SK-N-SH treated with all-trans-retinoic acid at 6 μM for 48 hours (cell line): ENCODE measurements around the gene ILKAP.

Source experiments
- ATAC-seq: fragments of 200-7000 bp; cut with Tn5 transposase; 3 replicates; pipeline ENCODE4 v1.9.1; 2020; ENCODE audit warnings: mild to moderate bottlenecking, moderate library complexity
- BACH2 ChIP-seq: fragments of 250-450 bp; sonication (Bioruptor Pico); IDR thresholded peaks from 2 replicates; pipeline ENCODE4 v1.9.0; 2021; ENCODE audit warnings: mild to moderate bottlenecking, borderline replicate concordance
- CREB5 ChIP-seq: fragments of 250-450 bp; sonication (Bioruptor Pico); IDR thresholded peaks from 2 replicates; pipeline ENCODE4 v1.5.1; 2020; ENCODE audit warnings: low read depth, mild to moderate bottlenecking, moderate library complexity
- CSDC2 ChIP-seq: fragments of 250-450 bp; sonication (Bioruptor Pico); IDR thresholded peaks from 2 replicates; pipeline ENCODE4 v1.5.0; 2020; ENCODE audit warnings: mild to moderate bottlenecking, moderate library complexity
- CSRNP3 ChIP-seq: fragments of 250-450 bp; sonication (Bioruptor Pico); IDR thresholded peaks from 2 replicates; pipeline ENCODE4 v1.5.1; 2021; ENCODE audit warnings: mild to moderate bottlenecking, moderate library complexity
- GLIS3 ChIP-seq: fragments of 250-450 bp; sonication (Bioruptor Pico); IDR thresholded peaks from 2 replicates; pipeline ENCODE4 v1.5.0; 2020; ENCODE audit warnings: mild to moderate bottlenecking, moderate library complexity
- ISL1 ChIP-seq: fragments of 250-450 bp; sonication (Bioruptor Pico); IDR thresholded peaks from 2 replicates; pipeline ENCODE4 v2.1.2; 2022; ENCODE audit warnings: mild to moderate bottlenecking, moderate library complexity
- OSR1 ChIP-seq: fragments of 250-450 bp; sonication (Bioruptor Pico); IDR thresholded peaks from 2 replicates; pipeline ENCODE4 v1.8.0; 2022; ENCODE audit warnings: moderate library complexity, mild to moderate bottlenecking, inconsistent platforms
- PATZ1 ChIP-seq: fragments of 250-450 bp; sonication (Bioruptor Pico); IDR thresholded peaks from 2 replicates; pipeline ENCODE4 v1.8.0; 2020; ENCODE audit warnings: mild to moderate bottlenecking, moderate library complexity, borderline replicate concordance
- POU6F1 ChIP-seq: fragments of 250-450 bp; sonication (Bioruptor Pico); IDR thresholded peaks from 2 replicates; pipeline ENCODE4 v1.8.0; 2021; ENCODE audit warnings: low read depth, mild to moderate bottlenecking, moderate library complexity, borderline replicate concordance
- PPARA ChIP-seq: fragments of 250-450 bp; sonication (Bioruptor Pico); IDR thresholded peaks from 2 replicates; pipeline ENCODE4 v1.5.0; 2020; ENCODE audit warnings: mild to moderate bottlenecking, borderline replicate concordance
- RARB ChIP-seq: fragments of 250-450 bp; sonication (Bioruptor Pico); IDR thresholded peaks from 2 replicates; pipeline ENCODE4 v1.8.0; 2021; ENCODE audit warnings: mild to moderate bottlenecking, moderate library complexity
- SNAI2 ChIP-seq: fragments of 250-450 bp; sonication (Bioruptor Pico); IDR thresholded peaks from 2 replicates; pipeline ENCODE4 v1.5.0; 2020; ENCODE audit warnings: mild to moderate bottlenecking, moderate library complexity
- TCF4 ChIP-seq: fragments of 250-450 bp; sonication (Bioruptor Pico); IDR thresholded peaks from 2 replicates; pipeline ENCODE4 v1.8.0; 2021; ENCODE audit warnings: mild to moderate bottlenecking, moderate library complexity, borderline replicate concordance
- TOX ChIP-seq: fragments of 250-450 bp; sonication (Bioruptor Pico); IDR thresholded peaks from 2 replicates; pipeline ENCODE4 v1.8.0; 2021; ENCODE audit warnings: mild to moderate bottlenecking, moderate library complexity, borderline replicate concordance
- TSHZ2 ChIP-seq: fragments of 250-450 bp; sonication (Bioruptor Pico); IDR thresholded peaks from 2 replicates; pipeline ENCODE4 v1.5.0; 2020; ENCODE audit warnings: mild to moderate bottlenecking, moderate library complexity
- ZC3H10 ChIP-seq: fragments of 250-450 bp; sonication (Bioruptor Pico); IDR thresholded peaks from 2 replicates; pipeline ENCODE4 v1.5.1; 2021; ENCODE audit warnings: mild to moderate bottlenecking, moderate library complexity
- ZFP3 ChIP-seq: fragments of 250-450 bp; sonication (Bioruptor Pico); IDR thresholded peaks from 2 replicates; pipeline ENCODE4 v1.5.0; 2020; ENCODE audit warnings: mild to moderate bottlenecking, moderate library complexity
- ZFP30 ChIP-seq: fragments of 450-650 bp; formaldehyde crosslinking; IDR thresholded peaks from 2 replicates; pipeline ENCODE4 v1.5.0; 2022; ENCODE audit warnings: mild to moderate bottlenecking, moderate library complexity
- ZNF565 ChIP-seq: fragments of 450-650 bp; formaldehyde crosslinking; conservative IDR thresholded peaks from 2 replicates; pipeline ENCODE4 v1.5.0; 2020; ENCODE audit warnings: low read depth, mild to moderate bottlenecking, moderate library complexity
- ZNF70 ChIP-seq: fragments of 450-650 bp; formaldehyde crosslinking; IDR thresholded peaks from 2 replicates; pipeline ENCODE4 v1.5.0; 2020; ENCODE audit warnings: mild to moderate bottlenecking, moderate library complexity

ILKAP gene

GRCh38 chr2:238231809-238232208 is 28.3 kb upstream of the ILKAP start:
- ATAC-seq: no peak
- TF ChIP-seq PATZ1 (CRISPR knock-in tag) (no peak), ISL1 (CRISPR knock-in tag) (no peak), ZC3H10 (no peak), CREB5 (CRISPR knock-in tag) (no peak), PPARA (CRISPR knock-in tag) (no peak), ZNF70 (CRISPR knock-in tag) (no peak), TOX (no peak), POU6F1 (no peak), TCF4 (CRISPR knock-in tag) (no peak), RARB (CRISPR knock-in tag) (no peak), ZFP30 (no peak), CSDC2 (CRISPR knock-in tag) (no peak), OSR1 (no peak), CSRNP3 (CRISPR knock-in tag) (no peak)

GRCh38 chr2:238231251-238231793 is 27.8 kb upstream of the ILKAP start:
- no peak for TF ChIP-seq ISL1 (CRISPR knock-in tag)
- TF ChIP-seq TSHZ2: no peak
- TF ChIP-seq ZNF70 (CRISPR knock-in tag): no peak
- no peak for ATAC-seq

GRCh38 chr2:238230699-238231098 is 27.2 kb upstream of the ILKAP start:
- TF ChIP-seq ZFP30: no peak
- TF ChIP-seq, all 23 proteins: peak for 0
- no peak for ATAC-seq

GRCh38 chr2:238228700-238229099 is 25.2 kb upstream of the ILKAP start:
- peak; percentile 89 for ATAC-seq
- TF ChIP-seq SNAI2 (no peak), OSR1 (no peak), BACH2 (no peak), TOX (no peak)

GRCh38 chr2:238227587-238228032 is 24.1 kb upstream of the ILKAP start:
- no peak for TF ChIP-seq ISL1 (CRISPR knock-in tag)
- TF ChIP-seq TOX: no peak
- TF ChIP-seq ZFP3: no peak
- no peak for TF ChIP-seq PATZ1 (CRISPR knock-in tag)
- no peak for TF ChIP-seq ZNF565 (CRISPR knock-in tag)
- no peak for TF ChIP-seq TCF4 (CRISPR knock-in tag)
- TF ChIP-seq ZNF70 (CRISPR knock-in tag): no peak
- no peak for TF ChIP-seq SNAI2
- TF ChIP-seq GLIS3 (CRISPR knock-in tag): no peak
- TF ChIP-seq ZC3H10: no peak
- no peak for ATAC-seq
